ENCODE measurements around the gene RCL1. TPM values are rescaled to one million over a fixed set of nuclear protein-coding genes. Genes with fewer than 3 reads are reported as not detected.

The RCL1 gene
- total and polyA plus RNA-seq, 2 of the 13 experiments (the other 11 are each of a cell fraction or from before 2014, with no cell fraction given) = 22.3 to 31.6 TPM

DNA sequence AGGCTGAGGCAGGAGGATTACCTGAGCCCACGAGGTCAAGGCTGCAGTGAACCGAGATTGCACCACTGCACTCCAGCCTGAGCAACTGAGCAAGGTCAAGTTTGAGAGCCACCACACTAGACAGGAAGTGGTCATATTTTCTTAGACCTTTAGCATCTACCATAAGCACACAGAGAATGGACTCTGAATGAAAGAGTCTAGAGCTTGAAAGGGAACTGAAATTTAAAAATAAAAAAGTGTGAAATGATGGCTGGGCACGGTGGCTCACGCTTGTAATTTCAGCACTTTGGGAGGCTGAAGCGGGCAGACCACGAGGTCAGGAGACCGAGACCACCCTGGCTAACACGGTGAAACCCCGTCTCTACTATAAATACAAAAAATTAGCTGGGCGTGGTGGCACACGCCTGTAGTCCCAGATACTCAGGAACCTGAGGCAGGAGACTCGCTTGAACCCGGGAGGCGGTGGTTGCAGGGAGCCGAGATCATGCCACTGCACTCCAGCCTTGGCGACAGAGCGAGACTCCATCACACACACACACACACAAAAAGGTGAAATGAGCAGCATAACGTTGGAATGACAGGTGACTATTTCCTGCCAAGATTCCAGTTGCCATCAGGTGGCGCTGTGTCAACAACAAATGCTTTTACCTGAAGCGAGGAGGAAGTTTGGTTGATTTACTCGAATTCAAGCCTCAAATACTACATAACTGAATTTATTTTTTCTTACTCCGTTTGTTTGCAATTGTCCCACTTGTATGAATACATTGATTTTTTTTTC is 30.4 kb upstream of the RCL1 start (continued):
- TF ChIP-seq, protein P1, sequence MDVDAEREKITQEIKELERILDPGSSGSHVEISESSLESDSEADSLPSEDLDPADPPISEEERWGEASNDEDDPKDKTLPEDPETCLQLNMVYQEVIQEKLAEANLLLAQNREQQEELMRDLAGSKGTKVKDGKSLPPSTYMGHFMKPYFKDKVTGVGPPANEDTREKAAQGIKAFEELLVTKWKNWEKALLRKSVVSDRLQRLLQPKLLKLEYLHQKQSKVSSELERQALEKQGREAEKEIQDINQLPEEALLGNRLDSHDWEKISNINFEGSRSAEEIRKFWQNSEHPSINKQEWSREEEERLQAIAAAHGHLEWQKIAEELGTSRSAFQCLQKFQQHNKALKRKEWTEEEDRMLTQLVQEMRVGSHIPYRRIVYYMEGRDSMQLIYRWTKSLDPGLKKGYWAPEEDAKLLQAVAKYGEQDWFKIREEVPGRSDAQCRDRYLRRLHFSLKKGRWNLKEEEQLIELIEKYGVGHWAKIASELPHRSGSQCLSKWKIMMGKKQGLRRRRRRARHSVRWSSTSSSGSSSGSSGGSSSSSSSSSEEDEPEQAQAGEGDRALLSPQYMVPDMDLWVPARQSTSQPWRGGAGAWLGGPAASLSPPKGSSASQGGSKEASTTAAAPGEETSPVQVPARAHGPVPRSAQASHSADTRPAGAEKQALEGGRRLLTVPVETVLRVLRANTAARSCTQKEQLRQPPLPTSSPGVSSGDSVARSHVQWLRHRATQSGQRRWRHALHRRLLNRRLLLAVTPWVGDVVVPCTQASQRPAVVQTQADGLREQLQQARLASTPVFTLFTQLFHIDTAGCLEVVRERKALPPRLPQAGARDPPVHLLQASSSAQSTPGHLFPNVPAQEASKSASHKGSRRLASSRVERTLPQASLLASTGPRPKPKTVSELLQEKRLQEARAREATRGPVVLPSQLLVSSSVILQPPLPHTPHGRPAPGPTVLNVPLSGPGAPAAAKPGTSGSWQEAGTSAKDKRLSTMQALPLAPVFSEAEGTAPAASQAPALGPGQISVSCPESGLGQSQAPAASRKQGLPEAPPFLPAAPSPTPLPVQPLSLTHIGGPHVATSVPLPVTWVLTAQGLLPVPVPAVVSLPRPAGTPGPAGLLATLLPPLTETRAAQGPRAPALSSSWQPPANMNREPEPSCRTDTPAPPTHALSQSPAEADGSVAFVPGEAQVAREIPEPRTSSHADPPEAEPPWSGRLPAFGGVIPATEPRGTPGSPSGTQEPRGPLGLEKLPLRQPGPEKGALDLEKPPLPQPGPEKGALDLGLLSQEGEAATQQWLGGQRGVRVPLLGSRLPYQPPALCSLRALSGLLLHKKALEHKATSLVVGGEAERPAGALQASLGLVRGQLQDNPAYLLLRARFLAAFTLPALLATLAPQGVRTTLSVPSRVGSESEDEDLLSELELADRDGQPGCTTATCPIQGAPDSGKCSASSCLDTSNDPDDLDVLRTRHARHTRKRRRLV (CRISPR knock-in tag; IDR thresholded peaks at IDR 0.05) = no peak
- TF ChIP-seq CCAR2 (optimal IDR thresholded peaks at IDR 0.05; ENCODE audit: low read depth, low read length) = no peak
- no peak for TF ChIP-seq JUNB (CRISPR knock-in tag; IDR thresholded peaks at IDR 0.05; ENCODE audit: borderline replicate concordance)
- no peak for TF ChIP-seq SMAD1 (CRISPR knock-in tag; IDR thresholded peaks at IDR 0.05; ENCODE audit: borderline replicate concordance, low read depth)
- TF ChIP-seq ATF7 (IDR thresholded peaks at IDR 0.05) = no peak
- TF ChIP-seq ATF7 (CRISPR knock-in tag; IDR thresholded peaks at IDR 0.05) = no peak
- TF ChIP-seq ZNF274 (CRISPR knock-in tag; IDR thresholded peaks at IDR 0.05) = no peak
- TF ChIP-seq SRY (CRISPR knock-in tag; IDR thresholded peaks at IDR 0.05) = no peak
- TF ChIP-seq ZMYM4 (CRISPR knock-in tag; IDR thresholded peaks at IDR 0.05) = no peak; the same call in 1 of the 2 replicates
- no peak for TF ChIP-seq U2AF2 (IDR thresholded peaks at IDR 0.05; ENCODE audit: low read depth, low read length)
- no peak for TF ChIP-seq FOSL1 (CRISPR knock-in tag; IDR thresholded peaks at IDR 0.05; ENCODE audit: borderline replicate concordance)
- TF ChIP-seq PAWR (CRISPR knock-in tag; IDR thresholded peaks at IDR 0.05; ENCODE audit: borderline replicate concordance) = no peak
- no peak for TF ChIP-seq ZNF660 (CRISPR knock-in tag; IDR thresholded peaks at IDR 0.05; ENCODE audit: borderline replicate concordance, low read depth)
- no peak for TF ChIP-seq FOXO1 (CRISPR knock-in tag; IDR thresholded peaks at IDR 0.05)
- TF ChIP-seq MIER3 (CRISPR knock-in tag; IDR thresholded peaks at IDR 0.05; ENCODE audit: borderline replicate concordance) = no peak
- TF ChIP-seq ZNF891 (CRISPR knock-in tag; IDR thresholded peaks at IDR 0.05) = no peak
- no peak for TF ChIP-seq FLYWCH1 (CRISPR knock-in tag; IDR thresholded peaks at IDR 0.05)
- TF ChIP-seq HDAC1 (CRISPR knock-in tag; IDR thresholded peaks at IDR 0.05) = no peak
- TF ChIP-seq, protein P2, sequence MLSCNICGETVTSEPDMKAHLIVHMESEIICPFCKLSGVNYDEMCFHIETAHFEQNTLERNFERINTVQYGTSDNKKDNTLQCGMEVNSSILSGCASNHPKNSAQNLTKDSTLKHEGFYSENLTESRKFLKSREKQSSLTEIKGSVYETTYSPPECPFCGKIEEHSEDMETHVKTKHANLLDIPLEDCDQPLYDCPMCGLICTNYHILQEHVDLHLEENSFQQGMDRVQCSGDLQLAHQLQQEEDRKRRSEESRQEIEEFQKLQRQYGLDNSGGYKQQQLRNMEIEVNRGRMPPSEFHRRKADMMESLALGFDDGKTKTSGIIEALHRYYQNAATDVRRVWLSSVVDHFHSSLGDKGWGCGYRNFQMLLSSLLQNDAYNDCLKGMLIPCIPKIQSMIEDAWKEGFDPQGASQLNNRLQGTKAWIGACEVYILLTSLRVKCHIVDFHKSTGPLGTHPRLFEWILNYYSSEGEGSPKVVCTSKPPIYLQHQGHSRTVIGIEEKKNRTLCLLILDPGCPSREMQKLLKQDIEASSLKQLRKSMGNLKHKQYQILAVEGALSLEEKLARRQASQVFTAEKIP (CRISPR knock-in tag; IDR thresholded peaks at IDR 0.05; ENCODE audit: borderline replicate concordance) = no peak
- TF ChIP-seq NKX3-1 (CRISPR knock-in tag; IDR thresholded peaks at IDR 0.05) = no peak
- no peak for TF ChIP-seq ZNF597 (CRISPR knock-in tag; IDR thresholded peaks at IDR 0.05)
- TF ChIP-seq IRF9 (CRISPR knock-in tag; IDR thresholded peaks at IDR 0.05; ENCODE audit: borderline replicate concordance) = no peak

All from HepG2 (cell line).